ENCODE results near the gene LGALS3BP.
"Not testable (repeated sequence)": the region's sequence is repeated elsewhere in the genome, so short reads cannot be mapped to it uniquely, and the experiment has no call there.

The LGALS3BP gene

GRCh38 chr17:78966123-78966813, 13.5 kb downstream of the LGALS3BP start:
- no peak for DNase-seq (ENCODE audit: low read depth)
- TF ChIP-seq, protein P1, sequence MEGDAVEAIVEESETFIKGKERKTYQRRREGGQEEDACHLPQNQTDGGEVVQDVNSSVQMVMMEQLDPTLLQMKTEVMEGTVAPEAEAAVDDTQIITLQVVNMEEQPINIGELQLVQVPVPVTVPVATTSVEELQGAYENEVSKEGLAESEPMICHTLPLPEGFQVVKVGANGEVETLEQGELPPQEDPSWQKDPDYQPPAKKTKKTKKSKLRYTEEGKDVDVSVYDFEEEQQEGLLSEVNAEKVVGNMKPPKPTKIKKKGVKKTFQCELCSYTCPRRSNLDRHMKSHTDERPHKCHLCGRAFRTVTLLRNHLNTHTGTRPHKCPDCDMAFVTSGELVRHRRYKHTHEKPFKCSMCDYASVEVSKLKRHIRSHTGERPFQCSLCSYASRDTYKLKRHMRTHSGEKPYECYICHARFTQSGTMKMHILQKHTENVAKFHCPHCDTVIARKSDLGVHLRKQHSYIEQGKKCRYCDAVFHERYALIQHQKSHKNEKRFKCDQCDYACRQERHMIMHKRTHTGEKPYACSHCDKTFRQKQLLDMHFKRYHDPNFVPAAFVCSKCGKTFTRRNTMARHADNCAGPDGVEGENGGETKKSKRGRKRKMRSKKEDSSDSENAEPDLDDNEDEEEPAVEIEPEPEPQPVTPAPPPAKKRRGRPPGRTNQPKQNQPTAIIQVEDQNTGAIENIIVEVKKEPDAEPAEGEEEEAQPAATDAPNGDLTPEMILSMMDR (IDR thresholded peaks at IDR 0.05; ENCODE audit: low read depth, low read length, missing control alignments), result no peak
- H3K4me3 ChIP-seq (ENCODE audit: low read depth, low read length), result no peak overlapping the region
- in situ Hi-C loops (cut with HindIII; ENCODE audit: low sequenced_read_pairs), result no loop called here

DNA sequence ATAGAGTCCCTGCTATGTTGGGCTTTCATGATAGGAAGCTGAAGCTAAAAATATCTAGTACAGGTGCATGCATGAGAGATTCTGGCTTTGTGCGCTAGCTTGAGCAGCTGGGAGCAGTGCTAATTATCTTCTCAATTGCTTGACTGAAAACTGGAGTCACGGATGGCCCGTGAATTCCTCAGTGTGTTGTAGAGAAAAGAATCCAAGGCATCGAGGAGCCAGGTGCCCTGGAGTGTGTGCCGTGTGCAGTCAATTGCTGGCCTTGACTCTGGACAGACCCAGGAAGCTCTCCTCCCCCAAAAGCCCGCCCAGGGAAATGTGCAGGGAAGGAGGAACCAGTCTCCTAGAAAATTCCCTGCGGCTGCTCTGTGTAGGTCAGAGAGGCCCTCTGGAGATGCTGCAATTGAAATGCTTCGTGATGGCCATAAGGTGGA, 14.2 kb downstream of the LGALS3BP start:
- in situ Hi-C loops (cut with HindIII; ENCODE audit: low sequenced_read_pairs), result no loop called here
- TF ChIP-seq, protein P1 (IDR thresholded peaks at IDR 0.05; ENCODE audit: low read depth, low read length, missing control alignments), result no peak
- DNase-seq (ENCODE audit: low read depth), result no peak
- no peak overlapping the region for H3K4me3 ChIP-seq (ENCODE audit: low read depth, low read length)

- H3K4me3 ChIP-seq (ENCODE audit: low read depth, low read length), result no peak overlapping the region
- TF ChIP-seq, protein P1 (IDR thresholded peaks at IDR 0.05; ENCODE audit: low read depth, low read length, missing control alignments), result no peak
- DNase-seq (ENCODE audit: low read depth), result no peak
- in situ Hi-C loops (cut with HindIII; ENCODE audit: low sequenced_read_pairs), result no loop called here
Measured at GRCh38 chr17:78963378-78963777, 16.3 kb downstream of the LGALS3BP start.

GRCh38 chr17:78962984-78963348, 16.8 kb downstream of the LGALS3BP start:
- H3K4me3 ChIP-seq (ENCODE audit: low read depth, low read length); in situ Hi-C loops (cut with HindIII; ENCODE audit: low sequenced_read_pairs); DNase-seq (ENCODE audit: low read depth): not testable (repeated sequence)

DNA sequence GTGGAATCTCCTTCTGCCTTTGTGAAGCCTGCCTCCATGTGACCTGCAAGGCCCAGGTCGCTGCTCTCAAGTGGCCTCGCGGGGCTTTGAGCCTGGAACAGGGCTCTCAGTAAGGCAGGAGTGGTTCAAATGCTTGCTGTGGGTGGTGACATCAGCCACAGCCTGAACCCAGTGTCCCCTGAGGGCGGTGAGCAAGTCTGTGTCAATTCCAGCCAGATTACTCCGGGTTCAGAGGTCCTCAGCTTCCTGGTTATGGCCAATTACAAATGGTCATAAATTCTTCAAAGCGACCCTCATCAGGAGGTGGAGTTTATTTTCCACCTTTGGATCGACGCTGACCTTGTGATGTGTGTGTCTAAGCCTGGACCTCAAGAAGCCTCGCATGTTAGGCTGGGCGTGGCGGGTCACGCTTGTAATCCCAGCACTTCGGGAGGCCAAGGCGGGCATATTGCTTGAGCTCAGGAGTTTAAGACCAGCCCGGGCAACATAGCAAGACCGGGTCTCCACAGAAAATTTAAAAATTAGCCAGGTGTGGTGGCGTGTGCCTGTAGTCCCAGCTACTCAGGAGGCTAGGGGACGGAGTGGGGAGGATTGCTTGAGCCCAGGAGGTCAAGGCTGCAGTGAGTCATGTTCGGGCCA, 17.3 kb downstream of the LGALS3BP start:
- DNase-seq (ENCODE audit: low read depth), result no peak
- H3K4me3 ChIP-seq (ENCODE audit: low read depth, low read length), result no peak overlapping the region
- TF ChIP-seq, protein P1 (IDR thresholded peaks at IDR 0.05; ENCODE audit: low read depth, low read length, missing control alignments), result no peak
- in situ Hi-C loops (cut with HindIII; ENCODE audit: low sequenced_read_pairs), result no loop called here

DNA sequence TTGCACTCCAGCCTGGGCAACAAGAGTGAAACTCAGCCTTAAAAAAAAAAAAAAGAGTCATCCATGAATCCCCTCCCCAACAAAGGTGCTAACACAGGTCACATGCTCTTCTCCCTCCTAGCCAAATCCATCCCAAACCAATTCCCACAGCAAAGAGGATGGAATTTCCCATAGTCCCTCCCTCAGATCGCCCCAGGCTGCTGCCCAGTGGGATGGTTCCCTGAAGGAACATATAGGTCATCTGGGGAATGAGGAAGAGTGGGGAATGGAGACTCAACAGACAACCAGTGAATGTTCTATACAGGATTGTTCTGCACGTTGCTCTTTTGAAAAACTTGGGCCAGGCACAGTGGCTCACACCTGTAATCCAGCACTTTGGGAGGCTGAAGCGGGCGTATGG, 18.2 kb downstream of the LGALS3BP start:
- H3K4me3 ChIP-seq (ENCODE audit: low read depth, low read length), result no peak overlapping the region
- in situ Hi-C loops (cut with HindIII; ENCODE audit: low sequenced_read_pairs), result no loop called here
- DNase-seq (ENCODE audit: low read depth), result no peak
- TF ChIP-seq, protein P1 (IDR thresholded peaks at IDR 0.05; ENCODE audit: low read depth, low read length, missing control alignments), result no peak

DNA sequence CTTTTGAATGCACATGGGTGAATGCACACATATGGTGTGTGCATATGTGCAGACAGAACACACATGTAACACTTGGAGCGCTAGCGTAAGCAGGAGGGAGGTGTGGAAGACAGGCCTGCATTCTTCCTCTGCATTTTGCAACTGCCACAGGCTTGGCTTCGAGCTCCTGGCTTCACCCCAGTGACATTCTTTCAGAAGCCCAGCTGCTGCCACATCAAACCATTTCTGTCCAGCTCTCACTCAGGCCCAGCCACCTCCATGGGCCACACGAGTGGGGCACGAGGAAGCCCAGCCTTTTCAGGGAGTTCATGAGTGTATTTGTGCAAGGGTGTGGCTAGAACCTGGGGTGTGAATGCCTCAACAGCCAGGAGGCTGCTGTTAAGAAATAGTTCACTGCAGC, 18.8 kb downstream of the LGALS3BP start:
- no peak overlapping the region for H3K4me3 ChIP-seq (ENCODE audit: low read depth, low read length)
- no peak for DNase-seq (ENCODE audit: low read depth)
- in situ Hi-C loops (cut with HindIII; ENCODE audit: low sequenced_read_pairs), result no loop called here
- TF ChIP-seq, protein P1 (IDR thresholded peaks at IDR 0.05; ENCODE audit: low read depth, low read length, missing control alignments), result no peak

Data from astrocyte of the cerebellum (primary cell).